ENCODE results near the gene CAMTA1.

The CAMTA1 gene

DNA sequence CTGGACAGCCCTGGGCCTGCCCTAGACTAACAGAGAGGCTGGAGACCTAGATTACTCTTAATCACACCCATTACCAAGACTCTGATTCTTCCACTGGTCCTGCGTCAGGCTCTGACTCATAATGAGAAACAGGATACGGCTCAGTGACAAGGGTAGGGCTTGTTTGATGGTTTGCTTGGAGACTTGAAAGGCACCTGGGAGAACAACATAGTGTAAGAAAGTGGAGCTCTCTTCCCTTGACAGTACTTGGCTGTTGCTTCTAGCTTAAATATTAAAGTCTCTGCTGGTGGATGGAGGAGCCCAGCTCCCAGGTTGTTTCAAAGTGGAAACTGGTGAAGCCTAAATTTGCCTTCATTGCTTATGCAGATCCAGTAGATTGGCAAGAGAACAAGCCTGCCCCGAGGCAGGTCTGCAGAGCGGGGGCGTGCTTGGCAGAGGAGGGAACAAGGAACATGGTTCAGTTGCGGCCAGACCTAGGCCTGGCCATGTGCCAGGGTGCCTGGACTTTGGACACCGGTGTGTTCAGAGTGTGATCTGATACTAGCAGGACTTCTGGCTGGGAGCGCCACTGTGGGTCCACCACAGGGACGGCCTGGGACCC is 480.6 kb downstream of the CAMTA1 start:
- no peak for TF ChIP-seq GATA1 (IDR thresholded peaks at IDR 0.05; ENCODE audit: low read depth, low read length)
- TF ChIP-seq POLR2A (IDR thresholded peaks at IDR 0.05; ENCODE audit: low read length): no peak
- no peak for DNase-seq

GRCh38 chr1:7266561-7266960 is 481.3 kb downstream of the CAMTA1 start:
- TF ChIP-seq POLR2A (IDR thresholded peaks at IDR 0.05; ENCODE audit: low read length) (no peak), GATA1 (IDR thresholded peaks at IDR 0.05; ENCODE audit: low read depth, low read length) (no peak)
- DNase-seq: no peak

GRCh38 chr1:7267493-7267892 is 482.2 kb downstream of the CAMTA1 start:
- TF ChIP-seq POLR2A (IDR thresholded peaks at IDR 0.05; ENCODE audit: low read length) (no peak), GATA1 (IDR thresholded peaks at IDR 0.05; ENCODE audit: low read depth, low read length) (no peak)
- DNase-seq: no peak

DNA sequence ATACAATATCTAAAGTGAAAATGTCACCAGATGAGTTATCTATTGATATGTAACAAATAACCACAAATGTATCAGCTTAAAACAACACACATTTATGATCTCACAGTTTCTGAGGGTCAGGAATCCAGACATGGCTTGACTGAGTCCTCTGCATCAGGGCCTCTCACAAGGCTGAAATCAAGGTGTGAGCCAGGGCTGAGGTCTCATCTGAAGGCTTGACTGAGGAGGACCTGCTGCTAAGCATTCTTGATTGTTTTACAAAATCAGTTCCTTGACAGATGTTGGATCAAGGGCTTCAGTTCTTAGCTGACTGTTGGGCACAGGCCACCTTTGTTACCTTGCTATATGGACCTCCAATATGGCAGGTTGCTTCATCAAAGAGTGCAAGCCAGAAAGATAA is 483.7 kb downstream of the CAMTA1 start:
- TF ChIP-seq POLR2A (IDR thresholded peaks at IDR 0.05; ENCODE audit: low read length) (no peak), GATA1 (IDR thresholded peaks at IDR 0.05; ENCODE audit: low read depth, low read length) (no peak)
- DNase-seq: no peak

DNA sequence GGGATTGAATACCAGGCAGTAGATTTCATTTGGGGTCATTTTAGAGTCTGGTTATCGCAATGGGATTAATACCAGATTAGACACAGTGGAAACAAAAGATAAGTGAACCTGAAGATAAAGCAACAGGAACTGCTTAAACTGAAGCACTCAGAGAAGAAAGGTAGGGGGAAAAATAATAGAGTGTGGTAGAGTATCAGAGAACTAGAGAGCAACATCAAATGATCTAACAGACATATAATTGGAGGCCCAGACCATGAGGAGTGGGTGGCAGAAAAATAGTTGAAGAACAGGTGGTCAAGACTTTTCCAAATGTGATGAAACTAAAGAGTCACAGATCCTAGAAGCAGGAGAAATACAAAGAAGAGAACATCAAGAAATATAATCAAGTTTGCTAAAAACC is 484.3 kb downstream of the CAMTA1 start:
- TF ChIP-seq GATA1 (IDR thresholded peaks at IDR 0.05; ENCODE audit: low read depth, low read length): no peak
- no peak for TF ChIP-seq POLR2A (IDR thresholded peaks at IDR 0.05; ENCODE audit: low read length)
- DNase-seq: no peak

DNA sequence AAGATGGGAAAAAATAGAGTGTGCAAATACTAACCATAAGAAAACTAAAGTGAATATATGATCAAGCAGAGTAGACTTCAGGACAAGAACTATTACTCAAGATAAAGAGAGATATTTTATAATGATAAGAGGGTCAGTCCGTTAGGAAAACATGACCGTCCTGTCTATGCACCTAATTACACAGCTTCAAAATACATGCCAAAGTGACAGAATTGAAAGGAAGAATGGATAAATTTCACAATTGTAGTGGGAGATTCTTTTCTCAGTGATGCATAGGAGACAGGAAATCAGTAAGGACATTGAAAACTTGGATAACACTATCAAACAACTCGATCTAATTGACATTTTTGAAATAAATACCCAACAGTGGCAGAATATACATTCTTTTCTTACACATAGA is 489.0 kb downstream of the CAMTA1 start:
- TF ChIP-seq GATA1 (IDR thresholded peaks at IDR 0.05; ENCODE audit: low read depth, low read length) (no peak), POLR2A (IDR thresholded peaks at IDR 0.05; ENCODE audit: low read length) (no peak)
- no peak for DNase-seq

- TF ChIP-seq POLR2A (IDR thresholded peaks at IDR 0.05; ENCODE audit: low read length): no peak
- no peak for TF ChIP-seq GATA1 (IDR thresholded peaks at IDR 0.05; ENCODE audit: low read depth, low read length)
- DNase-seq: no peak
Measured at GRCh38 chr1:7278045-7278444, 492.8 kb downstream of the CAMTA1 start.

DNA sequence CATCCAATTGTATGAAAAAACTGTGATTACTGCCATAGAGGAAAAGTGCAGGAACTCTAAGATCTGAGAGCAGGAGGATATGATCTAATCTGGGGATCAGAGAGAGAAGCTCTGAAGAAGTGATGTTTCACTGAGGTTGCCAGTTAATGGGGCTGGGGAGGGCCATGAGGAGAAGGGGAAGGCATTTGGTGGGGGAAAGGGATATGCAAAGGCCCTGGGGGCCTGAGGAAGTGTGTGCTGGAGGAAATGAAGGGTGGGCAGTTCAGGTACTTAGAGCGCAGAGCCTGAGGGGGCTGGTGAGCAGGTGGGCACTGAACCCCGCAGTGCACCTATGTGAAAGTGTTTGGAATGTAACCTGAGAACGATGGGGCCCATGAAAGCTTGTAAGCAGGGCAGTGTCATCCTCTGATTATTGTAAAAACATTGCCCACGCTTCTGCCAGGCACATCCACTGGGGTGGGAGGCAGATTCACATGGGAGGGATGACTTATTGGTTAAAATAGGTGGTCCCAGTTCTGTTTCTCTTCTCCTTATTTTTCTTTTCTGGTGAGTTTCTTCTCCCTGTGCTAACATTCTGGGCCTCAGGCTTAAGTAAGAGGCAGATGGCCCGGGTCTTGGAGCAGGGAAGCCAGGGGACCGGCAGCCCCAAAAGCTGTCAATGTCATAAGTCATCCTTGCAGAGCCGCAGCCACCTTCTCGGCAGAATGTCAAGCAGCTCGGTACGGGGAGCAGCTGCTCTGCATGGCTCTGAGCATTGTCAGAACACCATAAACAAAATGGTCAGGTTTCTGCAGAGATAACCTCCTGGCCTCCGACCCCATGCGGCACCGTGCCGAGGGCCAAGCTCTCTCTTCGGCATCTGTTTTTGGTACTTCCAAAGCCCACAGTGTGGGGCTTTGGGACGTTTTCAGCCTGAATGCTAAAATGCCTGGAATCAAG is 493.8 kb downstream of the CAMTA1 start:
- TF ChIP-seq GATA1 (IDR thresholded peaks at IDR 0.05; ENCODE audit: low read depth, low read length) (no peak), POLR2A (IDR thresholded peaks at IDR 0.05; ENCODE audit: low read length) (no peak)

DNA sequence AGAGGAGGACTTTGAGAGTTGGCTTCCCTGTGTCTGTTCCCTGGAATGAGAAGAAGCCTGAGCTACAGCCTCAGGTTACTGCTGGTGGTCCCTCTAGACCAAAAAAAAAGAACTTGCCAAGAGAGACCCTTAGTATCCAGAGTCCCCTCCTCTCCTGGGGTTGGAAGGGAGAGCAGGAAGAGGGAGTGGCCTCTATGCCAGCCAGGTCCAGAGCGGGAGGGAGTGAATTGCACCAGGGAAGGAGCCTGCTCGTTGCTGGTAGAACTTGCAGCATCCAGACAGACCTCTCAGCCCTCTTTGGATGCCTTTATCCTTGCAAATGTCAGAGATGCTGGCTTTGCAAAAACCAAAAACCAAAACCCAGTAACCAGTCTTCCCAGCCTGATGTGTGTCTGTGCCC is 494.5 kb downstream of the CAMTA1 start:
- DNase-seq: no peak
- TF ChIP-seq POLR2A (IDR thresholded peaks at IDR 0.05; ENCODE audit: low read length) (no peak), GATA1 (IDR thresholded peaks at IDR 0.05; ENCODE audit: low read depth, low read length) (no peak)

More for the DNA sequence above, 493.8 kb downstream of the CAMTA1 start:
- no peak for DNase-seq

DNA sequence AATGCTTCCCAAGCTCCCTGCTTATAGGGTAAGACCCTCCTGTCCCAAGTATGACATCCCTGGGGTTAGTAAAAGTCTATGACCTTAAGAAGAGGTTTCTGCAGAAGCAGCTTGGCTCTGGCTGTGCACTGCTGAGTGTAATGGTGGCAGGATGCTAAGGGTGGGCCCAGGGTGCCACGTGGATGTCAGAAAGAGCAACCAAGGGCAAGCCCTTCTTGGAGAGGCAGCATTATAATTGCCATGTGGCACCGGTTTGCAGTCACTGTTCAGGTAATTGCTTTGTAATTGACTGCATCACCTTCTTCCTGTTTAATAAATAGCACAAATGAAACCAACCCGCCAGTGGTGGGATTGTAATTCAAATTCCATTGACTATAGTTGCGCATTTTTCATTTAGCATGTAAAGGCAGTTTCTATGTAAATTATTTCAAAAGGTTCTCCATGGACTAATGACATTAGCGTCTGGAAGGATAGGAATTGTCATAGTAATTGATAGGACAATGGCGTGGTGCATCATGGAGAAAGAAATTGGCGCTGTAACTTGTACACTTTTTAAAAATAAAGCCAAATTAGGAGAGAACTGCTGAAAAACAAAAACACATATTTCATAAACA is 495.2 kb downstream of the CAMTA1 start:
- TF ChIP-seq POLR2A (IDR thresholded peaks at IDR 0.05; ENCODE audit: low read length): no peak
- no peak for TF ChIP-seq GATA1 (IDR thresholded peaks at IDR 0.05; ENCODE audit: low read depth, low read length)
- DNase-seq: no peak

DNA sequence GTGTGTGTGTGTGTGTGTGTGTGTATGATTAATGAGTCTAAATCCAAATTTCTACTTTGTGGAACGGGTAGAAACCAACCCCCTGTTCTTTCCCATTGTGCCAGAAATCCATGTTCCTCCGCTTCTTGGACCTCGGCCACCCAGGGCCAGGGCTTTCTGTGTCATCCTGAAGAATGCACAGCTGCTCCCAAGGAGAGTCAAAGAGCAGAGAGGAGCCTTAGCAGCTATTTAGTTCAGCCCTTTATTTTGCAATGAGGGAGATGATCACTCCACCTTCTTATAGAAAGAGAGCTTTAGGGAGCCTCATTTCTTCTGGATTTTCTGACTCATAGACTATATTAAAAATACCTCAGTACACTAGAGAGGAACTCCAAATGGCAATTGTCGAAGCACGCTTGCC is 496.6 kb downstream of the CAMTA1 start:
- no peak for DNase-seq
- TF ChIP-seq GATA1 (IDR thresholded peaks at IDR 0.05; ENCODE audit: low read depth, low read length) (no peak), POLR2A (IDR thresholded peaks at IDR 0.05; ENCODE audit: low read length) (no peak)

DNA sequence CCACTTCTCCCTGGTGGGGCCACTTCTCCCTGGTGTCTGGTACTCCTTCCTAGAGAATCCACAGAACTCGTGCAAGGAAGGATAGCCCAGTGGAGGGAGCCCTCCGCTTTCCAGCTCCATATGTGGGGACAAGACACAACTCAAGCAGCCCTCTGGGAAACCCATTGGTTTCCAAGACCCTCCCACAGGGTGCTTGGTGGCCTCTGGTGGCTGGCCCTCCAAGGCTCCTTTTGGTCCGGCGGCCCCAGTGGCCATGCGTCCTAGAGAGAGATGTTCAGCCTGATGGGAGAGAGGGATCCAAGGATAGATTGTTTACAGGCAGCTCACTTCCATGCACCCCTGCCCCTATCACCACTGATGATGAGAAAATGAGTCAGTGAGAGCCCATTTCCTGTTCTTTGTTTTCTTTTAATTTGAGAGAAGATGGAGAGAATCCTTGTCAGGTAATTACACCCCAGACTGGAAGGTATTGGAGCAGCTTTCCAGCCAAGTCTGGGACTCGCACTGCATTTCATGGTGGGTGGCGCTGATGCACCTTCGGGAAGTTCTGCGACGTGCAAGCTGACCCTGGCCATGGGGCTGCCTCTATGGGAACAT is 499.7 kb downstream of the CAMTA1 start:
- DNase-seq: no peak
- no peak for TF ChIP-seq GATA1 (IDR thresholded peaks at IDR 0.05; ENCODE audit: low read depth, low read length)
- no peak for TF ChIP-seq POLR2A (IDR thresholded peaks at IDR 0.05; ENCODE audit: low read length)

- TF ChIP-seq GATA1 (IDR thresholded peaks at IDR 0.05; ENCODE audit: low read depth, low read length) (no peak), POLR2A (IDR thresholded peaks at IDR 0.05; ENCODE audit: low read length) (no peak)
Measured at GRCh38 chr1:7285856-7286454, 500.7 kb downstream of the CAMTA1 start.

DNA sequence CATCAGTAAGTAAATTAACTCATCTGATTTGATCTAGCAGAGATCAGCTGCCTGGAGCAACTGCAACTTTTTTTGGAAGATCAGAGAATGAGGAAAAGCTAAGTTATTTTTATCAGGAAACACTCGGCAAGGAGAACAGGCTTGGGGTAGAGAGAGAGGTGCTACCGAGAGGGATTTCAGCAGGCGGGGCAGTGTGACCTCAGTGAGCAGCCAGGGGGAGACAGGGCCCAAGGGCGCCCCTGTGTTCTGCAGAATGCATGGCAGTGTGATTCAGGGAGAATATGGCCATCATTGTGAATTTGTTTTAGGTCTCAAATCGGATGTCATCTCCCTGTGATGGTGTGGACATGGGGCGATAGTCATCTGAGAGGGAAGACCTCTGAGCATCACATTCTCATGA is 501.8 kb downstream of the CAMTA1 start:
- no peak for DNase-seq
- TF ChIP-seq POLR2A (IDR thresholded peaks at IDR 0.05; ENCODE audit: low read length): no peak
- TF ChIP-seq GATA1 (IDR thresholded peaks at IDR 0.05; ENCODE audit: low read depth, low read length): no peak

More at GRCh38 chr1:7285856-7286454, 500.7 kb downstream of the CAMTA1 start:
- no peak for DNase-seq

Data from erythroblast (primary cell).